Prostate gland (tissue), 2 donors: ENCODE measurements around the gene ZNF354C.

ENCODE experiments used
- CTCF ChIP-seq, 4 experiments: fragments of 200-600 bp in 2 of 4; fragments of 450-650 bp in 2 of 4; sonication (generic) in 2 of 4; IDR thresholded peaks; 1 replicate in 3 of 4; 2 replicates in 1 of 4; pipeline ENCODE4 v1.5.1; 2016 to 2019; ENCODE audit warnings: antibody characterized with exemption in 4 of 4, mild to moderate bottlenecking in 2 of 4, moderate library complexity in 2 of 4
- POLR2AphosphoS5 ChIP-seq: sonication (generic); formaldehyde crosslinking; IDR thresholded peaks from one replicate; pipeline ENCODE4 v1.6.1; 2017; ENCODE audit warnings: antibody characterized with exemption

GRCh38 chr5:179131886-179132585 is 71.9 kb downstream of the ZNF354C start:
- TF ChIP-seq CTCF (IDR thresholded peaks at IDR 0.05) (no peak), POLR2AphosphoS5 (no peak)
